DOHH2 (cell line): ENCODE data around the gene PROM2.

Source experiments
- EZH2phosphoT487 ChIP-seq: fragments of 200-600 bp; sonication (generic); IDR thresholded peaks from 2 replicates; pipeline ENCODE4 v1.6.1; 2017; ENCODE audit warnings: borderline replicate concordance, mild to moderate bottlenecking, antibody characterized with exemption, low read length, moderate library complexity, mixed read lengths
- TF ChIP-seq, protein P1 (sequence below): fragments of 200-600 bp; sonication (generic); IDR thresholded peaks from one replicate; pipeline ENCODE4 v1.5.1; 2014; ENCODE audit warnings: antibody characterized with exemption, mild to moderate bottlenecking, low read depth, low read length; ENCODE audit not compliant: poor library complexity, severe bottlenecking

DNA sequence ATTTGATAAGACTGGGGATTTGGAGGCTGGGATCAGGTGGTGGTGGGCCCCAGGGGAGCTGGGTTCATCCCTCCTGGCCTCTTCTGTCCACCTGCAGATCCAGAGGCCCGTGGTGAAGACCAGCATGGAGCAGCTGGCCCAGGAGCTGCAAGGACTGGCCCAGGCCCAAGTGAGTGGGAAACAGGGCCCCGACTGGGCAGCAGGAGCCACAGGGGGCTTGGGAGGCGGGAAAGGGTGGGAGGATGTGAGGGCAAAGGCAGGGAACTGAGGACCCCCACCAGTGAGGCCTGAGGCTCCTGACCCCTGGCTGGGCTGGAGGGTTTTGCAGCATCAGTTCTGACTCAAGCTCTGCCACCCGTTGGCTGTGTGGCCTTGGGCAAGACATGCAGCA, 11.3 kb downstream of the PROM2 start:
- TF ChIP-seq, protein P1, sequence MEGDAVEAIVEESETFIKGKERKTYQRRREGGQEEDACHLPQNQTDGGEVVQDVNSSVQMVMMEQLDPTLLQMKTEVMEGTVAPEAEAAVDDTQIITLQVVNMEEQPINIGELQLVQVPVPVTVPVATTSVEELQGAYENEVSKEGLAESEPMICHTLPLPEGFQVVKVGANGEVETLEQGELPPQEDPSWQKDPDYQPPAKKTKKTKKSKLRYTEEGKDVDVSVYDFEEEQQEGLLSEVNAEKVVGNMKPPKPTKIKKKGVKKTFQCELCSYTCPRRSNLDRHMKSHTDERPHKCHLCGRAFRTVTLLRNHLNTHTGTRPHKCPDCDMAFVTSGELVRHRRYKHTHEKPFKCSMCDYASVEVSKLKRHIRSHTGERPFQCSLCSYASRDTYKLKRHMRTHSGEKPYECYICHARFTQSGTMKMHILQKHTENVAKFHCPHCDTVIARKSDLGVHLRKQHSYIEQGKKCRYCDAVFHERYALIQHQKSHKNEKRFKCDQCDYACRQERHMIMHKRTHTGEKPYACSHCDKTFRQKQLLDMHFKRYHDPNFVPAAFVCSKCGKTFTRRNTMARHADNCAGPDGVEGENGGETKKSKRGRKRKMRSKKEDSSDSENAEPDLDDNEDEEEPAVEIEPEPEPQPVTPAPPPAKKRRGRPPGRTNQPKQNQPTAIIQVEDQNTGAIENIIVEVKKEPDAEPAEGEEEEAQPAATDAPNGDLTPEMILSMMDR, result no peak
- TF ChIP-seq EZH2phosphoT487, result no peak
